Measurements from ENCODE around the gene BROX.
"Not testable (repeated sequence)": the region's sequence is repeated elsewhere in the genome, so short reads cannot be mapped to it uniquely, and the experiment has no call there.

BROX gene

GRCh38 chr1:222712253-222713090 is at the start of gene BROX, which contains the start of gene AIDA:
Gene BROX (plus strand): TSS chr1:222712564. CDS start chr1:222715700, 3,136 bp downstream.
Gene AIDA (minus strand): TSS chr1:222712491. CDS start chr1:222712317, 174 bp downstream.
- peak; percentile 42 for DNase-seq (ENCODE audit: low read depth)

- no peak for DNase-seq (ENCODE audit: low read depth)
Observed at GRCh38 chr1:222663431-222663934, 48.9 kb upstream of the BROX start.

- DNase-seq (ENCODE audit: low read depth) = no peak
Observed at GRCh38 chr1:222665964-222666363, 46.4 kb upstream of the BROX start.

- not testable (repeated sequence) for DNase-seq (ENCODE audit: low read depth)
Observed at GRCh38 chr1:222668184-222668583, 44.2 kb upstream of the BROX start.

- not testable (repeated sequence) for DNase-seq (ENCODE audit: low read depth)
Observed at GRCh38 chr1:222669107-222669506, 43.3 kb upstream of the BROX start.

GRCh38 chr1:222670110-222670509 is 42.3 kb upstream of the BROX start:
- DNase-seq (ENCODE audit: low read depth) = no peak

- no peak for DNase-seq (ENCODE audit: low read depth)
Observed at GRCh38 chr1:222680080-222680479, 32.3 kb upstream of the BROX start.

GRCh38 chr1:222691016-222691415 is 21.3 kb upstream of the BROX start:
- DNase-seq (ENCODE audit: low read depth) = no peak

- DNase-seq (ENCODE audit: low read depth) = no peak
Observed at GRCh38 chr1:222694927-222695326, 17.4 kb upstream of the BROX start.

- DNase-seq (ENCODE audit: low read depth) = no peak
Observed at GRCh38 chr1:222696741-222697140, 15.6 kb upstream of the BROX start.

GRCh38 chr1:222697203-222697602 is 15.2 kb upstream of the BROX start:
- no peak for DNase-seq (ENCODE audit: low read depth)

GRCh38 chr1:222697826-222698225 is 14.5 kb upstream of the BROX start:
- peak; percentile 48 for DNase-seq (ENCODE audit: low read depth)

- DNase-seq (ENCODE audit: low read depth) = no peak
Observed at GRCh38 chr1:222702210-222702609, 10.2 kb upstream of the BROX start.

- no peak for DNase-seq (ENCODE audit: low read depth)
Observed at GRCh38 chr1:222704260-222704659, 8.1 kb upstream of the BROX start.

- DNase-seq (ENCODE audit: low read depth) = no peak
Observed at GRCh38 chr1:222706815-222707214, 5.5 kb upstream of the BROX start.

- DNase-seq (ENCODE audit: low read depth) = no peak
Observed at GRCh38 chr1:222709700-222710153, 2.6 kb upstream of the BROX start.

- DNase-seq (ENCODE audit: low read depth) = no peak
Observed at GRCh38 chr1:222711319-222712252, 778 bp upstream of the BROX start.

- DNase-seq (ENCODE audit: low read depth) = peak; percentile 87
Observed at GRCh38 chr1:222713091-222713961, 962 bp downstream of the BROX start.

- DNase-seq (ENCODE audit: low read depth) = no peak
Observed at GRCh38 chr1:222716393-222716792, 4.0 kb downstream of the BROX start.

- no peak for DNase-seq (ENCODE audit: low read depth)
Observed at GRCh38 chr1:222728746-222729145, 16.4 kb downstream of the BROX start.

- DNase-seq (ENCODE audit: low read depth) = no peak
Observed at GRCh38 chr1:222730866-222731265, 18.5 kb downstream of the BROX start.
